BJ (cell line): ENCODE results near the gene RET. TPM values are rescaled to one million over a fixed set of nuclear protein-coding genes. Genes with fewer than 3 reads are reported as not detected.

Experiments
- CTCF ChIA-PET: fragments of 350-600 bp; formaldehyde crosslinking; extraction: SDS; loops from one replicate; lab custom pipeline; 2021; ENCODE audit warnings: antibody characterized with exemption, inconsistent platforms; lab: Yijun Ruan, JAX
- POLR2A ChIA-PET: fragments of 300-600 bp; sonication (Branson Sonifier 250); formaldehyde crosslinking; extraction: SDS; loops from one replicate; lab custom pipeline; 2021; ENCODE audit warnings: antibody characterized with exemption; lab: Charles Lee
- DNase-seq: peaks from one replicate; pipeline ENCODE4 v3.0.0-alpha.2; 2011; ENCODE audit warnings: low read depth
- H3K27me3 ChIP-seq: 2 replicates; pipeline ENCODE4 v1.6.0; 2011; ENCODE audit warnings: low read length; ENCODE audit not compliant: control insufficient read depth, insufficient read depth
- H3K36me3 ChIP-seq: 2 replicates; pipeline ENCODE4 v1.5.1; 2011; ENCODE audit warnings: low read length; ENCODE audit not compliant: control insufficient read depth, insufficient read depth
- H3K4me3 ChIP-seq: 2 replicates; pipeline ENCODE4 v1.5.1; 2011; ENCODE audit warnings: low read depth, mild to moderate bottlenecking, control low read depth, low read length
- CTCF ChIP-seq: IDR thresholded peaks from 2 replicates; pipeline ENCODE4 v1.5.1; 2011; ENCODE audit warnings: low read depth, mild to moderate bottlenecking, control low read depth, inconsistent platforms, low read length, moderate library complexity; ENCODE audit not compliant: insufficient read depth
- polyA plus RNA-seq: library from polyadenylated mRNA; depleted of rRNA; stranded (reverse); fragments of >200 nt; gene quantifications from 2 replicates; pipeline ENCODE4 v1.2.3, GENCODE V29; 2011

The RET gene
- polyA plus RNA-seq, 1 experiment = 0.29 TPM

GRCh38 chr10:43074827-43075611, 1.9 kb upstream of the RET start:
- no peak for TF ChIP-seq CTCF
- ChIA-PET CTCF (interaction anchor here (0.6 to 1.0 kb wide), 2 partner anchors 10 to 290 kb away, joined by 3 to 5 read pairs; no protein-coding TSS in a partner anchor), POLR2A (no interaction called here)
- no peak for DNase-seq
- Histone ChIP-seq H3K4me3 (no peak overlapping the region), H3K36me3 (no peaks in the 10 kb centered on the region), H3K27me3 (peaks cover 21% of the 10 kb centered on the region)

- Histone ChIP-seq H3K36me3 (no peaks in the 10 kb centered on the region), H3K4me3 (no peak overlapping the region), H3K27me3 (peaks cover 21% of the 10 kb centered on the region)
- CTCF ChIA-PET = interaction anchor here (0.6 to 1.0 kb wide), 2 partner anchors 11 to 289 kb away, joined by 3 to 5 read pairs; no protein-coding TSS in a partner anchor
- no peak for DNase-seq
- POLR2A ChIA-PET = no interaction called here
- 0 out of 2 replicates have a peak, but pooled peaks have one; percentile 13 for TF ChIP-seq CTCF
Observed at GRCh38 chr10:43075612-43076003, 1.3 kb upstream of the RET start.

- CTCF ChIA-PET = no interaction called here
- no peaks in the 10 kb centered on the region for H3K36me3 ChIP-seq
Observed at GRCh38 chr10:43076311-43076875, 476 bp upstream of the RET start.

GRCh38 chr10:43077421-43078171, 727 bp downstream of the RET start:
- ChIA-PET POLR2A (no interaction called here), CTCF (no interaction called here)
- no peak overlapping the region; the same call in 1 of the 2 replicates for H3K4me3 ChIP-seq
- DNase-seq = no peak
- no peaks in the 10 kb centered on the region for H3K36me3 ChIP-seq
- H3K27me3 ChIP-seq = peaks cover 21% of the 10 kb centered on the region
- TF ChIP-seq CTCF = no peak

More at GRCh38 chr10:43076311-43076875, 476 bp upstream of the RET start:
- DNase-seq = no peak
- 0 out of 2 replicates have a peak overlapping the region, but pooled peaks have one; percentile 3 for H3K4me3 ChIP-seq
- no peak for TF ChIP-seq CTCF
- POLR2A ChIA-PET = no interaction called here
- H3K27me3 ChIP-seq = peaks cover 21% of the 10 kb centered on the region
